ENCODE measurements around the gene SIGLEC9.

DNA sequence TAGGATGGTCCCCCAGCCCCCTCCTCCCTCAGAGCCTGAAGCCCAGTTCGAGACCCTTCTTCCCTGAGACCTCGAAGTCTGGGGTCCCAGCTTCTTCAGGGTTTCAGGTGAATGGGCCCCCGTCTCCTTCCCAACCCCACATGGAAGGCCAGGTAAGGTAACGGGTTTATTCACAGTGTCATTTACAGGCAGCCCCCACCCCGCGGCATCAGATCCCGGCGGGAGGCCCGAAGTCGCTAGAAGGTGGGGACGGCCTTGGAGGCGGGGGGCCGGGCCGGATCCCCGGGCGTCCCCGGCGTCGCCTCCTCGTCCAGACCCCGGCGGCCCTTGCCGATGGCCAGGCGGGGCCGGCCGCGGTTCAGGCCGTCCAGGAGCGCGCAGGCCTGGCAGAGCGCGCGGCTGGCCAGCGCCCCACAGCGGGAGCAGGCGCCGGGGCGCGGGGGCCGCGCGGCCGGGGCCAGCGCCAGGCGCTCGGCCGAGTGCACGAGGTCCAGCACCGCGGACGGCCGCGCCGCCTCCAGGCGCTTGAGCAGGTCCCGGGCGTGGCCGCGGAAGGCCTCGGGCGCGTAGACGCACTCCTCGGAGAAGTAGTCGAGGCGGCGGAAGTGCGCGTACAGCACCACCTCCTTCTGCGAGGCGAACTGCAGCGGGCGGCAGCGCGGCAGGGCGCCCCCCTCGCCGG lies 26.2 kb upstream of the SIGLEC9 start:
- TF ChIP-seq RAD21 (IDR thresholded peaks at IDR 0.05 in 1 of 2, conservative IDR thresholded peaks at IDR 0.05 in 1 of 2; ENCODE audit: low read depth in 2 of 2, low read length in 2 of 2) (no peak), POLR2A (IDR thresholded peaks at IDR 0.05; ENCODE audit: control extremely low read depth in 1 of 2, low read depth in 2 of 2, low read length in 2 of 2) (no peak), SIN3A (conservative IDR thresholded peaks at IDR 0.05 in 1 of 2, IDR thresholded peaks at IDR 0.05 in 1 of 2; ENCODE audit: low read depth in 1 of 2, low read length in 2 of 2) (no peak)
- TF ChIP-seq, protein P1, sequence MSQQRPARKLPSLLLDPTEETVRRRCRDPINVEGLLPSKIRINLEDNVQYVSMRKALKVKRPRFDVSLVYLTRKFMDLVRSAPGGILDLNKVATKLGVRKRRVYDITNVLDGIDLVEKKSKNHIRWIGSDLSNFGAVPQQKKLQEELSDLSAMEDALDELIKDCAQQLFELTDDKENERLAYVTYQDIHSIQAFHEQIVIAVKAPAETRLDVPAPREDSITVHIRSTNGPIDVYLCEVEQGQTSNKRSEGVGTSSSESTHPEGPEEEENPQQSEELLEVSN (IDR thresholded peaks at IDR 0.05), result no peak
- TF ChIP-seq, protein P2, sequence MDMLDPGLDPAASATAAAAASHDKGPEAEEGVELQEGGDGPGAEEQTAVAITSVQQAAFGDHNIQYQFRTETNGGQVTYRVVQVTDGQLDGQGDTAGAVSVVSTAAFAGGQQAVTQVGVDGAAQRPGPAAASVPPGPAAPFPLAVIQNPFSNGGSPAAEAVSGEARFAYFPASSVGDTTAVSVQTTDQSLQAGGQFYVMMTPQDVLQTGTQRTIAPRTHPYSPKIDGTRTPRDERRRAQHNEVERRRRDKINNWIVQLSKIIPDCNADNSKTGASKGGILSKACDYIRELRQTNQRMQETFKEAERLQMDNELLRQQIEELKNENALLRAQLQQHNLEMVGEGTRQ (IDR thresholded peaks at IDR 0.05; ENCODE audit: low read length), result no peak

Data from H1 (cell line).